Limb (tissue), 2 donors: ENCODE data around the gene MEOX1.
A peak's percentile ranks its signal among the peaks of the same experiment; 100 is the strongest.

Experiments
- DNase-seq, 2 donors: peaks; one replicate each; pipeline ENCODE4 v3.0.0-alpha.2; 2016; ENCODE audit errors: extremely low spot score in 2 of 2

MEOX1 gene

GRCh38 chr17:43680461-43680860, 18.7 kb upstream of the MEOX1 start:
- no peak for DNase-seq

GRCh38 chr17:43679911-43680310, 18.2 kb upstream of the MEOX1 start:
- no peak for DNase-seq

DNA sequence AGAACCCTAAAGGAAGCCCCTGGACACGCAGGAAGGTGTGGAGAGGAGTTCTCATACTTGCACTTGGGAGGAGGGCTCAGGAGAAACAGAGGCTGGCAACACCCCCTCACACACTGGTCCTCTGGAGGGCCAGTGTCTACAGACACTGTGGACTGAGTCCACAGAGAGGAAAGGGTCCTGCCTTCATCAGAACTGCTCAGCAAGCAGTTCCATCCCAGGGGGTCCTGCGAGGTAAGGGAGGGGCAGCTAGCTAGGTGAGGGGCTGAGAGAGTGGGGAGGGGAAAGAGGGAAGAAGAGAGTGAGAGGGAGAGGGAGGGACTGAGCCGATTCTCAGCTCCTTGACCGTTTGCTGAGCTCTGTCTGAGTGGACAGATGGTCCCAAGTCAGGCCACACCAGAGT, 17.7 kb upstream of the MEOX1 start:
- DNase-seq, result no peak

DNA sequence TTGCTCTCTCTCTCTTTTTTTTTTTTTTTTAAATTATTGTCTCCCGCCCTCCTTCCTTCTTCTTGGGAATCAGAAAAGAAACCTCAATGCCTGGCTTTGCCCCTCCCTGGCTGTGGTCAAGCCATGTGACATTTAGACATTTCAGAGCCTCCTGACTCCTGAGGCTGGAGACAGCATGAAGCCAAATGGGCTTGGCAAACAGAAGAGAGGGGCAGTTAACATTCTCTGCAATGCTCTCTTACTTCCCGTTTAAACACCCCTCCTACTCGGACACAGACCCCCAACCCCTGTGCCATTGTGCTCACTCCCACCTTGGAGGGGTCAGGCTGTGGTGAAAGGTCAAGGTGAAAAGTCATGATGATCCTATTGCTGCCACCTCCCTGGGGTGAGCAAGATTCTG, 14.7 kb upstream of the MEOX1 start:
- DNase-seq, result no peak

- no peak for DNase-seq
These were observed 12.7 kb upstream of the MEOX1 start for GRCh38 chr17:43674394-43674793.

GRCh38 chr17:43673516-43674323, 12.0 kb upstream of the MEOX1 start:
- DNase-seq, result peak; percentile 75 to 88

DNA sequence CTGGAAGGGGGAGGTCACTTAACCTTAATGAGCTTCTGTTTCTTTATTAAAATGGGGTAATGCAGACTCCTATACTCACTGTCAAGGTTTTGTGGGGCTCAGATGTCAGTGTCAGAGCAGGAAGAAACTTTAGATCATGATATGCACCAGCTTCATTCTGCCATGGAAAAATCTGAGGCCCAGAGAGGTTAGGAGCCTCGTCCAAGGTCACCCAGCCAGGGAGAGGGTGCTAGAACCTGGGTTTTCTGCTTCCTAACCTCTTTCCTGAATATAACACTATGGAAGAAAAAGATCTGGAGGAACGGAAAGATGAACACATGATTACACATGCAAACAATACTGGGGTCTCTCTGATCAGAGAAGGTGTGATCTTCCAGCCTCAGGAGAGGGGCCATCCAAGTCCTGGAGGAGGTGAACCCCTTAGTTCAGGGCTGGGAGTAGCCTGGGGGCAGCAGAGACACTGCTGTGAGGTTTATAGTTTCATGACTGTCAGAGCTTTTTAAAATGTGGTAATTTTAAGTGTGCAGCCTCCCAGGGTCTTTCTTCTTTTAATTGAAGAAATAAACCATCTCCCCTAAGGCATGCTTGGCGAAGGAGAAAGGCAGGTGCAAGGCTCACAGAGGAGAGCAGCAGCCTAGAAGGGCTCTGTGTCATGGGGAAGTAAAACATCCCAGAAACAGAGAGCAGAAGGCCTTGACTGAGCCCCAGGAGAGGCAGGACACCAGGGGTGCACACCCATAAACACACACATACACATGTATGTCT, 10.2 kb upstream of the MEOX1 start:
- DNase-seq, result no peak

GRCh38 chr17:43671031-43671692, 9.4 kb upstream of the MEOX1 start:
- DNase-seq, result no peak

DNA sequence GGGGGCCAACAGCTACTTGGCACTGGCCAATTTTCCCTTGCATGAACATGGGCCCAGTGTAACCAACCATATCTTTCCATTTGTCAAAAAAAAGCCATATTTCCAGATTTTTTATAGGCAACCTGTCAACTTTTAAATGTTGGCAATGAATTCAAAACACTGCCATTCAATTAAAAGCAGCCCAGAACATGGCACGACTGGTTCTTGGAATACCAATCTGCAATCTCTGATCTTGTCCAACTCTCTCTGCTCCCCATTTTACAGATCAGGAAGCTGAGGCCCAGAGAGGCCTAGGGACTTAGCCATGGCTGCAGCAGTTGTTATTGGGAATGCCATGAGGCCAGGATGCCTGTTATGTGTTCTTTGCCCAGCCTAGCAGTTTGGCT, 8.9 kb upstream of the MEOX1 start:
- DNase-seq, result no peak

- no peak for DNase-seq
These were observed 8.4 kb upstream of the MEOX1 start for GRCh38 chr17:43669971-43670644.

DNA sequence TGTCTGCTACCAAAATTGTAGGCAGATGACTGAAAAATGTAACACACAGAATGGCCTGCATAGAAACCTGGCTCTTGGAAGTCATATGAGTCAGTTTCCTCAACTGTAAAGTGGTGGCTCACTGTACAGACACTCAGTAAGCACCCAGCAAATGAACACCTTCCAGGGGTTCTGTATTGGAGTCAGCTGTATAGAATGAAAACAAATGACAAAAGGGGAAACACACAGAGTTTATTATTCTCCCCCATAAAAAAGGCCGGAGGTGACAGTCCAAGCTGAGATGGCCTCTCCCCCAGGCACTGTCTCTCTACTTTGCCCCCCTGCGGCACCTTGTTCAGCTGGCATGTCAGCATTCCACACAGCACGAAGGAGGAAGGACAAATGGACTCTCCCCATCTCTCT, 6.2 kb upstream of the MEOX1 start:
- DNase-seq, result no peak

- no peak for DNase-seq
These were observed 5.8 kb upstream of the MEOX1 start for GRCh38 chr17:43667506-43667905.

- no peak for DNase-seq
These were observed 4.2 kb upstream of the MEOX1 start for GRCh38 chr17:43665937-43666236.

GRCh38 chr17:43665084-43665936, 3.6 kb upstream of the MEOX1 start:
- peak; percentile 47 to 73 for DNase-seq

DNA sequence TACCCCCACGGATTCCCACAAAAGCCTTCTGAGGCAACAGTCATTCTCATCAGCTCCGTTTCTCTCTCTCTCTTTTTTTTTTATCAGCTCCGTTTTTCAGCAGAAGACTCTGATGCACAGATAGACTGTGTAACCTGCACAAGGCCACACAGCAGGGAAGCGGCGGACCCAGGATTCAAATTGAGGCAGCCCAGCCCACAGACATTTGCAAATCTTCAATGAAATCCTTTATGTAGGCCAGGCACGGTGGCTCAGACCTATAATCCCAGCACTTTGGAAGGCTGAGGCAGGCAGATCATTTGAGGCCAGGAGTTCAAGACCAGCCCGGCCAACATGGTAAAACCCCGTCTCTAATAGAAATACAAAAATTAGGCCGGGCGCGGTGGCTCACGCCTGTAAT, 2.4 kb upstream of the MEOX1 start:
- no peak for DNase-seq

GRCh38 chr17:43663383-43663782, 1.7 kb upstream of the MEOX1 start:
- DNase-seq, result no peak

- DNase-seq, result peak in 1 of 2 donors; percentile 34
These were observed 855 bp upstream of the MEOX1 start for GRCh38 chr17:43662413-43663141.

GRCh38 chr17:43660816-43661493, 767 bp downstream of the MEOX1 start:
- DNase-seq, result no peak

GRCh38 chr17:43659823-43660617, 1.7 kb downstream of the MEOX1 start:
- DNase-seq, result no peak
